Activated naive CD4-positive, alpha-beta T cell treated with anti-CD3 and anti-CD28 coated beads, Interleukin-2, amount 50 U/mL, for 24 hours (primary cell): ENCODE data around the gene COL8A2.
"Not testable (repeated sequence)": the region's sequence is repeated elsewhere in the genome, so short reads cannot be mapped to it uniquely, and the experiment has no call there.

Experiments
- H3K27ac Mint-ChIP-seq: one replicate; pipeline ENCODE4 v1.8.0; 2021; ENCODE audit warnings: mild to moderate bottlenecking, mixed read lengths
- H3K27me3 Mint-ChIP-seq: one replicate; pipeline ENCODE4 v1.8.0; 2021; ENCODE audit warnings: mixed read lengths
- H3K36me3 Mint-ChIP-seq: one replicate; pipeline ENCODE4 v1.8.0; 2021; ENCODE audit warnings: mixed read lengths
- H3K4me1 Mint-ChIP-seq: one replicate; pipeline ENCODE4 v1.8.0; 2021; ENCODE audit warnings: mixed read lengths
- H3K4me3 Mint-ChIP-seq: one replicate; pipeline ENCODE4 v1.8.0; 2021; ENCODE audit warnings: mild to moderate bottlenecking, mixed read lengths
- H3K9me3 Mint-ChIP-seq: one replicate; pipeline ENCODE4 v1.8.0; 2021; ENCODE audit warnings: mixed read lengths

Gene COL8A2

GRCh38 chr1:36160949-36161485 is 36.0 kb upstream of the COL8A2 start:
- Mint-ChIP-seq H3K36me3 (peaks cover 8% of the 10 kb centered on the region), H3K4me1 (peaks cover 71% of the 10 kb centered on the region), H3K27me3 (no peaks in the 10 kb centered on the region), H3K9me3 (no peaks in the 10 kb centered on the region), H3K27ac (peak overlapping the region; percentile 98), H3K4me3 (peak overlapping the region; percentile 88)

- peaks cover 67% of the 10 kb centered on the region for H3K4me1 Mint-ChIP-seq
- H3K36me3 Mint-ChIP-seq, result peaks cover 8% of the 10 kb centered on the region
- H3K27me3 Mint-ChIP-seq, result no peaks in the 10 kb centered on the region
- peak overlapping the region; percentile 98 for H3K27ac Mint-ChIP-seq
- H3K9me3 Mint-ChIP-seq, result no peaks in the 10 kb centered on the region
- H3K4me3 Mint-ChIP-seq, result peak overlapping the region; percentile 88
Observed at GRCh38 chr1:36160388-36160948, 35.4 kb upstream of the COL8A2 start.

GRCh38 chr1:36159614-36160387 is 34.8 kb upstream of the COL8A2 start:
- Mint-ChIP-seq H3K36me3 (peaks cover 8% of the 10 kb centered on the region), H3K9me3 (no peaks in the 10 kb centered on the region), H3K27me3 (no peaks in the 10 kb centered on the region), H3K27ac (peak overlapping the region; percentile 98), H3K4me3 (peak overlapping the region; percentile 88), H3K4me1 (peaks cover 67% of the 10 kb centered on the region)

GRCh38 chr1:36158827-36159252 is 33.8 kb upstream of the COL8A2 start:
- peak overlapping the region; percentile 97 for H3K27ac Mint-ChIP-seq
- not testable (repeated sequence) for H3K9me3 Mint-ChIP-seq, H3K27me3 Mint-ChIP-seq, H3K36me3 Mint-ChIP-seq
- H3K4me1 Mint-ChIP-seq, result peaks cover 69% of the 10 kb centered on the region
- H3K4me3 Mint-ChIP-seq, result peak overlapping the region; percentile 94

- Mint-ChIP-seq H3K36me3 (peaks cover 5% of the 10 kb centered on the region), H3K4me3 (peak overlapping the region; percentile 94), H3K27ac (peak overlapping the region; percentile 97), H3K9me3 (no peaks in the 10 kb centered on the region), H3K27me3 (no peaks in the 10 kb centered on the region), H3K4me1 (peaks cover 73% of the 10 kb centered on the region)
Observed at GRCh38 chr1:36157973-36158826, 33.2 kb upstream of the COL8A2 start.

- no peaks in the 10 kb centered on the region for H3K27me3 Mint-ChIP-seq
- H3K4me1 Mint-ChIP-seq, result peaks cover 72% of the 10 kb centered on the region
- peak overlapping the region; percentile 94 for H3K4me3 Mint-ChIP-seq
- peak overlapping the region; percentile 97 for H3K27ac Mint-ChIP-seq
- H3K36me3 Mint-ChIP-seq, result peaks cover 5% of the 10 kb centered on the region
- H3K9me3 Mint-ChIP-seq, result no peaks in the 10 kb centered on the region
Observed at GRCh38 chr1:36157115-36157903, 32.3 kb upstream of the COL8A2 start.

GRCh38 chr1:36156329-36157114 is 31.5 kb upstream of the COL8A2 start:
- H3K4me3 Mint-ChIP-seq, result peak overlapping the region; percentile 94
- no peaks in the 10 kb centered on the region for H3K27me3 Mint-ChIP-seq
- H3K27ac Mint-ChIP-seq, result peak overlapping the region; percentile 97
- H3K36me3 Mint-ChIP-seq, result peaks cover 5% of the 10 kb centered on the region
- peaks cover 72% of the 10 kb centered on the region for H3K4me1 Mint-ChIP-seq
- no peaks in the 10 kb centered on the region for H3K9me3 Mint-ChIP-seq

- Mint-ChIP-seq H3K36me3 (peaks cover 5% of the 10 kb centered on the region), H3K4me3 (peak within 1 kb of the TSS; percentile 94), H3K9me3 (no peaks in the 10 kb centered on the region), H3K27me3 (no peaks in the 10 kb centered on the region), H3K4me1 (peaks cover 73% of the 10 kb centered on the region), H3K27ac (peak within 1 kb of the TSS; percentile 97)
Observed at GRCh38 chr1:36155408-36156328, 30.6 kb upstream of the COL8A2 start, which contains the start of gene MAP7D1. TSS of gene MAP7D1 (plus strand) at chr1:36156160. CDS start at chr1:36156418, 258 bp downstream.

GRCh38 chr1:36154765-36155407 is 29.9 kb upstream of the COL8A2 start:
- Mint-ChIP-seq H3K27me3 (no peaks in the 10 kb centered on the region), H3K9me3 (no peaks in the 10 kb centered on the region), H3K4me3 (peak overlapping the region; percentile 64), H3K4me1 (peaks cover 74% of the 10 kb centered on the region), H3K36me3 (peaks cover 5% of the 10 kb centered on the region), H3K27ac (peak overlapping the region; percentile 63)

- no peaks in the 10 kb centered on the region for H3K27me3 Mint-ChIP-seq
- H3K9me3 Mint-ChIP-seq, result no peaks in the 10 kb centered on the region
- H3K4me1 Mint-ChIP-seq, result peaks cover 72% of the 10 kb centered on the region
- peak overlapping the region; percentile 63 for H3K27ac Mint-ChIP-seq
- H3K36me3 Mint-ChIP-seq, result peaks cover 2% of the 10 kb centered on the region
- H3K4me3 Mint-ChIP-seq, result peak overlapping the region; percentile 64
Observed at GRCh38 chr1:36154335-36154734, 29.3 kb upstream of the COL8A2 start.

GRCh38 chr1:36153476-36153875 is 28.5 kb upstream of the COL8A2 start:
- peak overlapping the region; percentile 42 for H3K4me3 Mint-ChIP-seq
- peaks cover 65% of the 10 kb centered on the region for H3K4me1 Mint-ChIP-seq
- no peaks in the 10 kb centered on the region for H3K27me3 Mint-ChIP-seq
- no peaks in the 10 kb centered on the region for H3K9me3 Mint-ChIP-seq
- peak overlapping the region; percentile 81 for H3K27ac Mint-ChIP-seq
- H3K36me3 Mint-ChIP-seq, result no peaks in the 10 kb centered on the region

GRCh38 chr1:36151845-36152203 is 26.8 kb upstream of the COL8A2 start:
- Mint-ChIP-seq H3K27ac (peak overlapping the region; percentile 93), H3K9me3 (no peaks in the 10 kb centered on the region), H3K27me3 (no peaks in the 10 kb centered on the region), H3K36me3 (no peaks in the 10 kb centered on the region), H3K4me3 (peak overlapping the region; percentile 67), H3K4me1 (peaks cover 65% of the 10 kb centered on the region)
